Measurements from ENCODE around the gene OXER1. TPM values are rescaled to one million over a fixed set of nuclear protein-coding genes. Genes with fewer than 3 reads are reported as not detected.
A peak's percentile ranks its signal among the peaks of the same experiment; 100 is the strongest.

OXER1 gene
- 1 to 10 TPM in 1 of 2 donors, under 1 TPM in 1; 0.48 to 2.5 TPM for polyA plus RNA-seq

GRCh38 chr2:42764096-42764495 lies at the start of gene OXER1:
Gene OXER1 (minus strand): TSS chr2:42764135. CDS start chr2:42764062, 73 bp downstream.
- no peaks in the 10 kb centered on the region for H3K4me1 ChIP-seq (ENCODE audit: control insufficient read depth in 2 of 2, insufficient read depth in 2 of 2, low read length in 1 of 2)
- no peaks in the 10 kb centered on the region for H3K27me3 ChIP-seq (ENCODE audit: control insufficient read depth in 1 of 2, insufficient read depth in 2 of 2, low read length in 2 of 2)
- no peaks in the 10 kb centered on the region for H3K9me3 ChIP-seq (ENCODE audit: control insufficient read depth in 2 of 2, insufficient read depth in 1 of 2, low read depth in 1 of 2, low read length in 1 of 2)
- 58 to 67% methylated on average over 5 of the region's 5 CpGs for WGBS, 2 donors
- H3K36me3 ChIP-seq (ENCODE audit: control insufficient read depth in 2 of 2, insufficient read depth in 2 of 2, low read length in 1 of 2): peaks cover 0 to 9% of the 10 kb centered on the region in 2 donors
- no peak within 1 kb of the TSS for H3K4me3 ChIP-seq (ENCODE audit: low read depth in 1 of 2, low read length in 2 of 2)
- no peak within 1 kb of the TSS for H3K27ac ChIP-seq (ENCODE audit: low read depth in 2 of 2, low read length in 1 of 2)

- H3K4me3 ChIP-seq (ENCODE audit: low read depth in 1 of 2, low read length in 2 of 2): no peak overlapping the region
- no peaks in the 10 kb centered on the region for H3K9me3 ChIP-seq (ENCODE audit: control insufficient read depth in 2 of 2, insufficient read depth in 1 of 2, low read depth in 1 of 2, low read length in 1 of 2)
- H3K4me1 ChIP-seq (ENCODE audit: control insufficient read depth in 2 of 2, insufficient read depth in 2 of 2, low read length in 1 of 2): peaks cover 0 to 2% of the 10 kb centered on the region in 2 donors
- no peaks in the 10 kb centered on the region for H3K27me3 ChIP-seq (ENCODE audit: control insufficient read depth in 1 of 2, insufficient read depth in 2 of 2, low read length in 2 of 2)
- H3K27ac ChIP-seq (ENCODE audit: low read depth in 2 of 2, low read length in 1 of 2): no peak overlapping the region
- H3K36me3 ChIP-seq (ENCODE audit: control insufficient read depth in 2 of 2, insufficient read depth in 2 of 2, low read length in 1 of 2): no peaks in the 10 kb centered on the region
- 42 to 45% methylated on average over 1 of the region's 1 CpG for WGBS, 2 donors
Measured at GRCh38 chr2:42812899-42813479, 49.1 kb upstream of the OXER1 start.

GRCh38 chr2:42810971-42811811 lies 47.3 kb upstream of the OXER1 start:
- WGBS, 2 donors: 4 to 9% methylated on average over 51 of the region's 51 CpGs
- Histone ChIP-seq H3K9me3 (ENCODE audit: control insufficient read depth in 2 of 2, insufficient read depth in 1 of 2, low read depth in 1 of 2, low read length in 1 of 2) (no peaks in the 10 kb centered on the region), H3K27me3 (ENCODE audit: control insufficient read depth in 1 of 2, insufficient read depth in 2 of 2, low read length in 2 of 2) (no peaks in the 10 kb centered on the region), H3K4me3 (ENCODE audit: low read depth in 1 of 2, low read length in 2 of 2) (peak overlapping the region; percentile 48 to 81), H3K27ac (ENCODE audit: low read depth in 2 of 2, low read length in 1 of 2) (peak overlapping the region; percentile 98 to 99), H3K36me3 (ENCODE audit: control insufficient read depth in 2 of 2, insufficient read depth in 2 of 2, low read length in 1 of 2) (no peaks in the 10 kb centered on the region), H3K4me1 (ENCODE audit: control insufficient read depth in 2 of 2, insufficient read depth in 2 of 2, low read length in 1 of 2) (peaks cover 0 to 2% of the 10 kb centered on the region in 2 donors)

- no peaks in the 10 kb centered on the region for H3K27me3 ChIP-seq (ENCODE audit: control insufficient read depth in 1 of 2, insufficient read depth in 2 of 2, low read length in 2 of 2)
- peak overlapping the region; percentile 48 to 81 for H3K4me3 ChIP-seq (ENCODE audit: low read depth in 1 of 2, low read length in 2 of 2)
- H3K9me3 ChIP-seq (ENCODE audit: control insufficient read depth in 2 of 2, insufficient read depth in 1 of 2, low read depth in 1 of 2, low read length in 1 of 2): no peaks in the 10 kb centered on the region
- H3K27ac ChIP-seq (ENCODE audit: low read depth in 2 of 2, low read length in 1 of 2): peak overlapping the region; percentile 98 to 99
- 0 to 1% methylated on average over 68 to 83 of the region's 83 CpGs for WGBS, 2 donors
- peaks cover 0 to 2% of the 10 kb centered on the region in 2 donors for H3K4me1 ChIP-seq (ENCODE audit: control insufficient read depth in 2 of 2, insufficient read depth in 2 of 2, low read length in 1 of 2)
- H3K36me3 ChIP-seq (ENCODE audit: control insufficient read depth in 2 of 2, insufficient read depth in 2 of 2, low read length in 1 of 2): no peaks in the 10 kb centered on the region
Measured at GRCh38 chr2:42810121-42810970, 46.4 kb upstream of the OXER1 start.

GRCh38 chr2:42809819-42810120 lies 45.8 kb upstream of the OXER1 start:
- Histone ChIP-seq H3K4me3 (ENCODE audit: low read depth in 1 of 2, low read length in 2 of 2) (peak overlapping the region; percentile 48 to 81), H3K4me1 (ENCODE audit: control insufficient read depth in 2 of 2, insufficient read depth in 2 of 2, low read length in 1 of 2) (peaks cover 2 to 3% of the 10 kb centered on the region in 2 donors), H3K9me3 (ENCODE audit: control insufficient read depth in 2 of 2, insufficient read depth in 1 of 2, low read depth in 1 of 2, low read length in 1 of 2) (no peaks in the 10 kb centered on the region), H3K36me3 (ENCODE audit: control insufficient read depth in 2 of 2, insufficient read depth in 2 of 2, low read length in 1 of 2) (no peaks in the 10 kb centered on the region), H3K27me3 (ENCODE audit: control insufficient read depth in 1 of 2, insufficient read depth in 2 of 2, low read length in 2 of 2) (no peaks in the 10 kb centered on the region), H3K27ac (ENCODE audit: low read depth in 2 of 2, low read length in 1 of 2) (peak overlapping the region; percentile 98 to 99)
- WGBS, 2 donors: 0% methylated on average over 13 to 35 of the region's 35 CpGs

GRCh38 chr2:42809131-42809818 lies 45.3 kb upstream of the OXER1 start:
- H3K36me3 ChIP-seq (ENCODE audit: control insufficient read depth in 2 of 2, insufficient read depth in 2 of 2, low read length in 1 of 2): no peaks in the 10 kb centered on the region
- peak overlapping the region; percentile 48 to 81 for H3K4me3 ChIP-seq (ENCODE audit: low read depth in 1 of 2, low read length in 2 of 2)
- 32 to 37% methylated on average over 10 of the region's 10 CpGs for WGBS, 2 donors
- peaks cover 2 to 3% of the 10 kb centered on the region in 2 donors for H3K4me1 ChIP-seq (ENCODE audit: control insufficient read depth in 2 of 2, insufficient read depth in 2 of 2, low read length in 1 of 2)
- H3K27ac ChIP-seq (ENCODE audit: low read depth in 2 of 2, low read length in 1 of 2): peak overlapping the region; percentile 98 to 99
- H3K27me3 ChIP-seq (ENCODE audit: control insufficient read depth in 1 of 2, insufficient read depth in 2 of 2, low read length in 2 of 2): no peaks in the 10 kb centered on the region
- no peaks in the 10 kb centered on the region for H3K9me3 ChIP-seq (ENCODE audit: control insufficient read depth in 2 of 2, insufficient read depth in 1 of 2, low read depth in 1 of 2, low read length in 1 of 2)

- Histone ChIP-seq H3K9me3 (ENCODE audit: control insufficient read depth in 2 of 2, insufficient read depth in 1 of 2, low read depth in 1 of 2, low read length in 1 of 2) (no peaks in the 10 kb centered on the region), H3K27me3 (ENCODE audit: control insufficient read depth in 1 of 2, insufficient read depth in 2 of 2, low read length in 2 of 2) (no peaks in the 10 kb centered on the region), H3K36me3 (ENCODE audit: control insufficient read depth in 2 of 2, insufficient read depth in 2 of 2, low read length in 1 of 2) (no peaks in the 10 kb centered on the region), H3K27ac (ENCODE audit: low read depth in 2 of 2, low read length in 1 of 2) (no peak overlapping the region), H3K4me3 (ENCODE audit: low read depth in 1 of 2, low read length in 2 of 2) (no peak overlapping the region), H3K4me1 (ENCODE audit: control insufficient read depth in 2 of 2, insufficient read depth in 2 of 2, low read length in 1 of 2) (peaks cover 2 to 3% of the 10 kb centered on the region in 2 donors)
- WGBS, 2 donors: 86 to 88% methylated on average over 5 of the region's 5 CpGs
Measured at GRCh38 chr2:42808301-42808700, 44.4 kb upstream of the OXER1 start.

- Histone ChIP-seq H3K27me3 (ENCODE audit: control insufficient read depth in 1 of 2, insufficient read depth in 2 of 2, low read length in 2 of 2) (no peaks in the 10 kb centered on the region), H3K4me1 (ENCODE audit: control insufficient read depth in 2 of 2, insufficient read depth in 2 of 2, low read length in 1 of 2) (peaks cover 2 to 3% of the 10 kb centered on the region in 2 donors), H3K27ac (ENCODE audit: low read depth in 2 of 2, low read length in 1 of 2) (no peak overlapping the region), H3K36me3 (ENCODE audit: control insufficient read depth in 2 of 2, insufficient read depth in 2 of 2, low read length in 1 of 2) (no peaks in the 10 kb centered on the region), H3K4me3 (ENCODE audit: low read depth in 1 of 2, low read length in 2 of 2) (no peak overlapping the region), H3K9me3 (ENCODE audit: control insufficient read depth in 2 of 2, insufficient read depth in 1 of 2, low read depth in 1 of 2, low read length in 1 of 2) (no peaks in the 10 kb centered on the region)
- WGBS, 2 donors: 87 to 93% methylated on average over 6 of the region's 6 CpGs
Measured at GRCh38 chr2:42806786-42807185, 42.9 kb upstream of the OXER1 start.

- 77 to 80% methylated on average over 5 of the region's 5 CpGs for WGBS, 2 donors
- H3K36me3 ChIP-seq (ENCODE audit: control insufficient read depth in 2 of 2, insufficient read depth in 2 of 2, low read length in 1 of 2): no peaks in the 10 kb centered on the region
Measured at GRCh38 chr2:42804891-42805290, 41.0 kb upstream of the OXER1 start.

More at GRCh38 chr2:42804891-42805290, 41.0 kb upstream of the OXER1 start:
- Histone ChIP-seq H3K9me3 (ENCODE audit: control insufficient read depth in 2 of 2, insufficient read depth in 1 of 2, low read depth in 1 of 2, low read length in 1 of 2) (no peaks in the 10 kb centered on the region), H3K4me3 (ENCODE audit: low read depth in 1 of 2, low read length in 2 of 2) (no peak overlapping the region), H3K27me3 (ENCODE audit: control insufficient read depth in 1 of 2, insufficient read depth in 2 of 2, low read length in 2 of 2) (no peaks in the 10 kb centered on the region), H3K27ac (ENCODE audit: low read depth in 2 of 2, low read length in 1 of 2) (no peak overlapping the region), H3K4me1 (ENCODE audit: control insufficient read depth in 2 of 2, insufficient read depth in 2 of 2, low read length in 1 of 2) (peaks cover 0 to 3% of the 10 kb centered on the region in 2 donors)
